HG03342 (cell line): Measurements from ENCODE around the gene LRRK1.

Experiments used
- ATAC-seq: cut with Tn5 transposase; IDR thresholded peaks from one replicate; pipeline ENCODE4 v1.9.1; 2021; ENCODE audit warnings: mild to moderate bottlenecking, moderate library complexity; ENCODE audit not compliant: unreplicated experiment

Gene LRRK1

GRCh38 chr15:101019366-101019896, 100.3 kb downstream of the LRRK1 start:
- ATAC-seq, result no peak

GRCh38 chr15:101020451-101020850, 101.3 kb downstream of the LRRK1 start:
- no peak for ATAC-seq

DNA sequence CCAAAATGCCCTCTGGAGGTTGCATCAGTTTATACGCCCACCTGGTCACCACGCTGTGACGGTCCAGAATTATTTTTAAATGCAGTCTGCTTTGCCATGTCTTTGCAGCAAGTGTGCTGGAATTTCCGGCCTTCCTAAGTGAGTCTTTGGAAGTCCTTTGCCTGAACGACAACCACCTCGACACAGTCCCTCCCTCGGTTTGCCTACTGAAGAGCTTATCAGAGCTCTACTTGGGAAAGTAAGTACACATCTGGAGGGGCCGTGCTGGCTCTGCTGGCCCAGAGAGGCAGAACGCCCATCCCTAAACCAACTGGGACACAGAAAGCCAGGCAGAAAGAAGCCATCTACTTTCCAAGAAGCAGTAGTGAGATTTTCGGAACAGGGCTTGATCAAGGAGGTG, 101.8 kb downstream of the LRRK1 start:
- no peak for ATAC-seq

GRCh38 chr15:101022306-101022705, 103.1 kb downstream of the LRRK1 start:
- no peak for ATAC-seq

GRCh38 chr15:101022876-101023275, 103.7 kb downstream of the LRRK1 start:
- no peak for ATAC-seq

GRCh38 chr15:101023501-101024072, 104.4 kb downstream of the LRRK1 start:
- ATAC-seq, result no peak

- no peak for ATAC-seq
These were observed 105.0 kb downstream of the LRRK1 start for GRCh38 chr15:101024073-101024695.

DNA sequence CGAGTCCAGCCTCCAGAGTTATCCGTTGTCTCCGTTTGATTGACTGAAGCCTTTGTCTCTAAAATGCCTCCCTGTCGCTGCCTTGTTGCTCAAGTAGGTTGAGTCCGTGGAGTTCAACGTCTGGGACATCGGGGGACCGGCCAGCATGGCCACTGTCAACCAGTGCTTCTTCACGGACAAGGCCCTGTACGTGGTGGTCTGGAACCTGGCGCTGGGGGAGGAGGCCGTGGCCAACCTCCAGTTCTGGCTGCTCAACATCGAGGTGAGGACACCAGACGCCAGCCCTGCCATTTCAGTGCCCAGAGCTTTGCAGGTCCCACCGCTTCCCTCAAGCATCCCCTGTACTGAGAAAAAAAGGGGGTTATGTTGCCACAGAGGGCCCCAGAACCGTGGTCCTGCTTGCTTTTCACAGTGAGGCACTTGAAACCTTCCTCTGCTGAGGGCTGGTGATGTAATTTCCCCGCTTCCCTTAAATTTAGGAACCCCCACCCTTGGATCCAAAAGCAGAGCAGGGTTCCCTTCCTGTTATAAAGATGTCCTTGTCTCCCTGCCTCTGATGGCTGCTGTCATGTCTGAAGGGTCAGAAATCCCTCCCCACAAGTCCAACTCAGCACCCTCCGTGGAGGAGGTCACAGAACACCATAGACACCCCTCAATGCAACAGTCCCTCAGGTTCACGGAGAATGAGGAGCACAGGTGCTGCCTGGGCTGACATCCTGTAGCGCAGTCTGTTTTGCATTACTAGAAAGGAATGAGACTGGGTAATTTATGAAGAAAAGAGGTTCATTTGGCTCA, 105.7 kb downstream of the LRRK1 start:
- ATAC-seq, result no peak

DNA sequence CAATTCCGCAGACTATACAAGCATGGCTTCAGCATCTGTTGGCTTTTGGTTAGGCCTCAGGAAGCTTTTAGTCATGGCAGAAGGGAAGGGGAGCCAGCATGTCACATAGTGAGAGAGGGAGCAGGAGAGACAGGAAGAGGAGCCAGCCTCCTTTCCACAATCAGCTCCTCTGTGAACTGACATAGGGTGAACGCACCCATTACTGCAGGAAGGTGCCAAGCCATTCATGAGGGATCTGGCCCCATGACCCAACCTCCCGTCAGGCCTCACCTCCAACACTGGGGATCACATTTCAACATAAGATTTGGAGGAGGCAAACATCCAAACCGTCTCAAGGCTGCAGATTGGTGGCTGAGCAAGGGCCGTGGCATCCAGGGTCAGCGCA, 106.3 kb downstream of the LRRK1 start:
- ATAC-seq, result no peak

DNA sequence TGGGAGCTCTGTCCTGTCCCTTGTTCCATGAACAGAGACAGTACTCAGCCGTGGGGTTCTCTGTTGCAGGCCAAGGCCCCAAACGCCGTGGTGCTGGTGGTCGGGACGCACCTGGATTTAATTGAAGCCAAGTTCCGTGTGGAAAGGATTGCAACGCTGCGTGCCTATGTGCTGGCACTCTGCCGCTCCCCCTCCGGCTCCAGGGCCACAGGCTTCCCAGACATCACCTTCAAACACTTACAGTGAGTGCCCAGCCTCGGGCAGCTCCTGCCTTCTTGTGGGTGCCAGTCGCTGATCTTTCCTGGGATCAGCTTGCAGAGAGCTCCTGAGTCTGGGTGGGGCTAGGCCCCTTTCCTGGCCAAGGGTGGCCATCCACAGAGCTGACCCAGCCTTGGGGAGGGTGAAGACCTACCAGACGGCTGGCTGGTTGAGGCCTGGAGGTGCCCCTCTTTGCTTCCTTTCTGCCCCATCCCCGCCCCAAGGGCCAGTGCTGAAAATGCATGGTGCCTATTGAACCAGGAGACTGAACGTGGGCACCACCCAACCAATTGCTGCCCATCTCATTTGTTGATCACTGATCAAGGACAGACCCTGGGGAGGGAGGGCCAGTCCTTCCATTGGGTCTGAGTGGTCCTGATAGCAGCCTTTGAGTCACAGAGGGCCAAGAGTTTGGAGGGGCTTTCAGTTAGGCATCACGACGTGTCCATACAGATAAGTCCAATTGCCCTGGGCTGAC, 106.9 kb downstream of the LRRK1 start:
- no peak for ATAC-seq

DNA sequence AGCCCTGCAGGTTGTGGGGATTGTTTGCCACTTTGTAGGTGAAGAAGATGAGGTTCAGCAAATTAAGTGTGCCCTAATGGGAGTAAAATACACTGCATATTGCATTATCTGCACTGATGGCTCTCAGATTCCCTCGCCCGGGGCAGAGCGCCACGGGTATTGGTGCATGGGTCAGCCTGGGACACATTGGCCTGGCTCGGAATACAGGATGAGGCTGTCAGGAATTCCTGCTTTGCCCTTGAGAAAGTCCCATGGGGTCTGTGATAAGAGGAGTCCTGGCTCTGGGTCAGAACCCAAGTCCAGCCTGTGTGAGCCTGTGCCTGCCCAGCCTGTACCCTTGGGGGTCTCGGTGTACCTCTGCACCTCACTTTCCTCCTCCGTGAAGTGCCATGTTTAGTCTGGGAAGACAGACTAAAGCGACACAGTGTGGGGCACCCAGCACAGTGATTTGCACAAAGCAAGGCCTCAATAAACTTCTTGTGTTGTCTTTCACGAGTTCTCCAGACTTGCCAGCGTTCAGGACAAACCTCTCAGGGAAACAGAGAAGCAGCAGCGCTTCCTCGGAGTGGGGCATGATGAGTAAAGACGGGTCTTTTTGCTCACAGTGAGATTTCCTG, 107.6 kb downstream of the LRRK1 start:
- no peak for ATAC-seq

DNA sequence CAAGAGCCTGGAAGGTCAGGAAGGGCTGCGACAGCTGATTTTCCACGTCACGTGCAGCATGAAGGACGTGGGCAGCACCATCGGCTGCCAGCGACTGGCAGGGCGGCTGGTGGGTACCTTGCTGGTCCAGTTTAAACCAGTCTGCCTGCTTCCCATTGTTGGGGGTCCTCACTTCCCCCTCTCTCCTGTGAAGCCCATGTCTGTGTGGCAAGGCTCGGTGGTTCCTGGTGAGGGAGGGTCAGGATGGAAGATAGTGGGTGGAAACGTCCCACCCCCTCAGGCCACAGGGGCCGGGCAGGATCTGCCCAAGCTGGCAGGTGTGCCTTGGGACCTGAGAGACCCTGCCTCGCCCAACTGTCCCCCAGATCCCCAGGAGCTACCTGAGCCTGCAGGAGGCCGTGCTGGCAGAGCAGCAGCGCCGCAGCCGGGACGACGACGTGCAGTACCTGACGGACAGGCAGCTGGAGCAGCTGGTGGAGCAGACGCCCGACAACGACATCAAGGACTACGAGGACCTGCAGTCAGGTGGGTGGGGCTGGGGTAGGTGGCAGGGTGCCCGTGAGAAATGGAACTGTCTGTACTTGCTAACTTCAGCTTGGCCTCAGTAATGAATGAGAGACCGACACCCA, 108.2 kb downstream of the LRRK1 start:
- no peak for ATAC-seq

- ATAC-seq, result no peak
These were observed 108.8 kb downstream of the LRRK1 start for GRCh38 chr15:101027920-101028319.

- no peak for ATAC-seq
These were observed 109.2 kb downstream of the LRRK1 start for GRCh38 chr15:101028321-101028720.

DNA sequence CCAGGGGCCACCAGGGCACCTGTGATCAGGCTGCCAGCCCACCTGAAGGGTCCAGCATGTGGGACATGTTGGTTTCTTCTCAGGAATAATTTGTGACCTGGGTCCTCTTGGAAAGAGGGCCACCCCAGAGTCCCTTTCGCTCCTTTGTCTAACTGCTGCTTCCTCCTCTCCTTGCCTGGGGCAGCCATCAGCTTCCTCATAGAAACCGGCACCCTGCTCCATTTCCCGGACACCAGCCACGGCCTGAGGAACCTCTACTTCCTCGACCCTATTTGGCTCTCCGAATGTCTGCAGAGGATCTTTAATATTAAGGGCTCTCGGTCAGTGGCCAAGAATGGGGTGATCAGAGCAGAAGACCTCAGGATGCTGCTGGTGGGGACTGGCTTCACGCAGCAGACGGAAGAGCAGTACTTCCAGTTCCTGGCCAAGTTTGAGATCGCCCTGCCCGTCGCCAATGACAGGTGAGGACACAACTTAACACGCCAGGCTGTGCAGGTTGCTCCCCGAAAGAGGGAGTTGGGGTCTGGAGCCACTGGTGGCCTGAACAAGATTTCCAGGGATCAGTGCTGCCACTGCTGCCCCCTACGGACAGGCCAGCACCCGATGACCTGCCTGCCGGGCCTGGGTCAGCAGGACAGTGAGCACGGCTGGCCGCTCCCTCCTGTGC, 109.7 kb downstream of the LRRK1 start:
- no peak for ATAC-seq

- ATAC-seq, result no peak
These were observed 111.0 kb downstream of the LRRK1 start for GRCh38 chr15:101029971-101030661.

DNA sequence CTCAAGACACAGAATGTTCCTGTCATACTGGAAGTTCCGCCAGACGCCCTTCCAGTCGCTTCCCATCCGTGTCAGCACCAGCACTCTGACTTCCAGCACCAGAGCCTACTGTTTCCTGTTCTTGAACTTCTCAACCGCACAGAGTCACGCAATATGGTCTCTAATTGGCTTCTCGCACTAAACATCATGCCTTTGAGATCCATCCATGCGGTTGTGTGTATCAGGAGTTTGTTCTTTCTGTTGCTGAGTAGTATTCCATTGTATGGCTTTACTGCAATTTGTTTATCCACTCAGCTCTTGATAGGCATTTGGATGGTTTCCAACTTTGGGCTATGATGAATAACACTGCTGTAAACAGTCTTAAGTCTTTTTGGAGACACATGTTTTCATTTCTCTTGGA, 112.1 kb downstream of the LRRK1 start:
- no peak for ATAC-seq

- ATAC-seq, result no peak
These were observed 114.6 kb downstream of the LRRK1 start for GRCh38 chr15:101033801-101034200.

GRCh38 chr15:101035611-101036010, 116.5 kb downstream of the LRRK1 start:
- peak; percentile 72 for ATAC-seq
